H9 (cell line): Measurements from ENCODE around the gene POLN. TPM values are rescaled to one million over a fixed set of nuclear protein-coding genes. Genes with fewer than 3 reads are reported as not detected.
"Not testable (repeated sequence)": the region's sequence is repeated elsewhere in the genome, so short reads cannot be mapped to it uniquely, and the experiment has no call there.

Source experiments
- DNase-seq: peaks from one replicate; pipeline ENCODE4 v3.0.0-alpha.2; 2017
- H2AFZ ChIP-seq: one replicate; pipeline ENCODE4 v1.6.1; 2013; ENCODE audit warnings: mild to moderate bottlenecking, low read length, control low read depth, moderate library complexity
- H2AK5ac ChIP-seq: 2 replicates; pipeline ENCODE4 v1.6.1; 2013; ENCODE audit warnings: low read length, control low read depth, mixed read lengths; ENCODE audit not compliant: insufficient read length
- H2BK120ac ChIP-seq: one replicate; pipeline ENCODE4 v1.6.1; 2013; ENCODE audit warnings: low read depth, mild to moderate bottlenecking, low read length, control low read depth, inconsistent platforms; ENCODE audit not compliant: poor library complexity, severe bottlenecking
- H2BK12ac ChIP-seq: 2 replicates; pipeline ENCODE4 v1.6.1; 2013; ENCODE audit warnings: low read length, control low read depth, mixed read lengths, low read depth; ENCODE audit not compliant: insufficient read length
- H2BK15ac ChIP-seq: 2 replicates; pipeline ENCODE4 v1.6.1; 2013; ENCODE audit warnings: low read depth, low read length, control low read depth
- H2BK20ac ChIP-seq: one replicate; pipeline ENCODE4 v1.6.1; 2013; ENCODE audit warnings: low read depth, mild to moderate bottlenecking, low read length, control low read depth, inconsistent platforms; ENCODE audit not compliant: poor library complexity, severe bottlenecking
- H2BK5ac ChIP-seq: 2 replicates; pipeline ENCODE4 v1.6.1; 2013; ENCODE audit warnings: low read length, control low read depth, mixed read lengths; ENCODE audit not compliant: insufficient read length
- H3K14ac ChIP-seq: 2 replicates; pipeline ENCODE4 v1.6.1; 2013; ENCODE audit warnings: low read length, control low read depth; ENCODE audit not compliant: insufficient read depth
- H3K18ac ChIP-seq: 2 replicates; pipeline ENCODE4 v1.6.1; 2013; ENCODE audit warnings: low read depth, mild to moderate bottlenecking, mixed read lengths, low read length, control low read depth; ENCODE audit not compliant: insufficient read length
- H3K23ac ChIP-seq: 2 replicates; pipeline ENCODE4 v1.6.1; 2013; ENCODE audit warnings: low read length, control low read depth, mixed read lengths, low read depth; ENCODE audit not compliant: insufficient read length
- H3K23me2 ChIP-seq: 2 replicates; pipeline ENCODE4 v1.6.1; 2013; ENCODE audit warnings: low read depth, mild to moderate bottlenecking, mixed read lengths, low read length, control low read depth; ENCODE audit not compliant: insufficient read length, poor library complexity, severe bottlenecking
- H3K27ac ChIP-seq: 2 replicates; pipeline ENCODE4 v1.5.1; 2013; ENCODE audit warnings: low read length, control low read depth, mixed read lengths, low read depth; ENCODE audit not compliant: insufficient read length
- H3K27me3 ChIP-seq: 2 replicates; pipeline ENCODE4 v1.6.1; 2013; ENCODE audit warnings: low read length, control low read depth, inconsistent platforms; ENCODE audit not compliant: insufficient read depth
- H3K4ac ChIP-seq: 2 replicates; pipeline ENCODE4 v1.6.1; 2013; ENCODE audit warnings: low read depth, mild to moderate bottlenecking, control low read depth, inconsistent platforms, low read length, moderate library complexity
- H3K4me1 ChIP-seq: 2 replicates; pipeline ENCODE4 v1.6.1; 2013; ENCODE audit warnings: low read length, control low read depth, inconsistent platforms; ENCODE audit not compliant: insufficient read depth
- H3K4me2 ChIP-seq: 2 replicates; pipeline ENCODE4 v1.6.1; 2013; ENCODE audit warnings: low read length, control low read depth, mixed read lengths; ENCODE audit not compliant: insufficient read length, insufficient read depth
- H3K56ac ChIP-seq: 2 replicates; pipeline ENCODE4 v1.6.1; 2013; ENCODE audit warnings: low read depth, mild to moderate bottlenecking, mixed read lengths, low read length, control low read depth; ENCODE audit not compliant: insufficient read length
- H3K79me1 ChIP-seq: 2 replicates; pipeline ENCODE4 v1.6.1; 2013; ENCODE audit warnings: low read depth, mild to moderate bottlenecking, moderate library complexity, low read length, control low read depth, inconsistent platforms; ENCODE audit not compliant: insufficient read depth, poor library complexity, severe bottlenecking
- H3K79me2 ChIP-seq: 2 replicates; pipeline ENCODE4 v1.6.1; 2013; ENCODE audit warnings: low read length, control low read depth, inconsistent platforms; ENCODE audit not compliant: insufficient read depth
- H3K9ac ChIP-seq: 2 replicates; pipeline ENCODE4 v1.6.1; 2013; ENCODE audit warnings: low read length, control low read depth, mixed read lengths; ENCODE audit not compliant: insufficient read length; ENCODE audit errors: extremely low read depth
- H3K9me3 ChIP-seq: one replicate; pipeline ENCODE4 v1.6.1; 2013; ENCODE audit warnings: low read depth, low read length, inconsistent platforms; ENCODE audit not compliant: control insufficient read depth
- H3T11ph ChIP-seq: one replicate; pipeline ENCODE4 v1.6.1; 2013; ENCODE audit warnings: mild to moderate bottlenecking, low read length, control low read depth, inconsistent platforms
- H4K20me1 ChIP-seq: one replicate; pipeline ENCODE4 v1.6.1; 2013; ENCODE audit not compliant: control insufficient read depth, insufficient read length, insufficient read depth
- H4K5ac ChIP-seq: 2 replicates; pipeline ENCODE4 v1.6.1; 2013; ENCODE audit warnings: low read depth, mild to moderate bottlenecking, mixed read lengths, low read length, control low read depth; ENCODE audit not compliant: insufficient read length
- H4K8ac ChIP-seq: replicated peaks from 2 replicates; pipeline ENCODE4 v1.6.1; 2013; ENCODE audit warnings: low read length, control low read depth, mixed read lengths, low read depth; ENCODE audit not compliant: insufficient read length
- H4K91ac ChIP-seq: 2 replicates; pipeline ENCODE4 v1.6.1; 2013; ENCODE audit warnings: low read depth, mild to moderate bottlenecking, moderate library complexity, mixed read lengths, low read length, control low read depth; ENCODE audit not compliant: insufficient read length
- H3K27ac Mint-ChIP-seq, 3 experiments: 2 replicates in 2 of 3; 3 replicates in 1 of 3; pipeline ENCODE4 v1.8.0; 2020 to 2021; ENCODE audit warnings: mixed read lengths in 3 of 3, mild to moderate bottlenecking in 1 of 3, moderate library complexity in 1 of 3
- H3K27me3 Mint-ChIP-seq: 2 replicates; pipeline ENCODE4 v1.8.0; 2021; ENCODE audit warnings: low read depth, mild to moderate bottlenecking, moderate library complexity, mixed read lengths
- H3K36me3 Mint-ChIP-seq, 3 experiments: 2 replicates in 2 of 3; 3 replicates in 1 of 3; pipeline ENCODE4 v1.8.0; 2020 to 2021; ENCODE audit warnings: low read depth in 3 of 3, mixed read lengths in 3 of 3; ENCODE audit not compliant: insufficient read depth in 1 of 3
- H3K4me1 Mint-ChIP-seq, 2 experiments: 2 replicates each; pipeline ENCODE4 v1.8.0; 2020; ENCODE audit warnings: mixed read lengths in 2 of 2
- H3K4me3 Mint-ChIP-seq, 2 experiments: 2 replicates in 1 of 2; 3 replicates in 1 of 2; pipeline ENCODE4 v1.8.0; 2020 to 2021; ENCODE audit warnings: mild to moderate bottlenecking in 2 of 2, mixed read lengths in 2 of 2, moderate library complexity in 1 of 2
- H3K9me3 Mint-ChIP-seq, 2 experiments: 2 replicates in 1 of 2; 3 replicates in 1 of 2; pipeline ENCODE4 v1.8.0; 2020; ENCODE audit warnings: mild to moderate bottlenecking in 2 of 2, mixed read lengths in 2 of 2, moderate library complexity in 1 of 2
- WGBS: extraction: QIAGEN DNeasy Blood & Tissue Kit; methylation state at CpG from one replicate; pipeline ENCODE4 v1.1.7; 2013; ENCODE audit warnings: missing lambda C conversion rate, low lambda C conversion rate, mixed read lengths; ENCODE audit not compliant: insufficient read length; ENCODE audit errors: extremely low coverage; 5-methylcytosine and 5-hydroxymethylcytosine counted together
- total RNA-seq: library from RNA; stranded (reverse); gene quantifications from 2 replicates; pipeline ENCODE4 v1.2.1, GENCODE V29; 2021
- TF ChIP-seq, protein P1 (sequence below): fragments of 200-600 bp; sonication (generic); conservative IDR thresholded peaks from 3 replicates; pipeline ENCODE4 v1.8.0; 2021; ENCODE audit warnings: antibody characterized with exemption, mild to moderate bottlenecking

The POLN gene
- total RNA-seq, 1 experiment from 2014 or later = 0.74 TPM

DNA sequence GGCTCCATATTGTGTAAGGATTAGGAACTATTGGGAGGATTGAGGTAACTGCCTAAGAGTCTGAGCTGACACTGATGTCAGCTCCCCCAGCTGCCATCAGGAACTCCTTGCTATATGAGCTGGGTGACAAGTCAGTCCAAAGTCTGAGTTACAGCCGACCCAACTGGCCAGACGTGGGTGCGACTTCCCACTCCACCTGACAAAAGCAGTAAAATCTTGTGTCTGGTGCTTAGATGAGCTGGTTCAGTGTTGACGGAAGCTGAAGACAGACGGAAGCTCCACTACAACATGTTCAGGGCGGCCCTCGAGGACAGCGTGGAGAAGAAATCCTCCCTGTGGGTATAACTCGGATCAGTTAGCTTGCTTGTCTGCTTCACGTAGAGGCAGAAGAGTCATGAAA lies 205.6 kb downstream of the POLN start:
- Histone ChIP-seq H4K8ac (no peak overlapping the region), H4K5ac (no peak overlapping the region), H2BK12ac (no peak overlapping the region), H3K79me1 (no peaks in the 10 kb centered on the region), H3K27ac (no peak overlapping the region), H2AFZ (no peak overlapping the region), H3K4ac (no peak overlapping the region), H3K79me2 (no peaks in the 10 kb centered on the region), H3K23me2 (peaks cover 12% of the 10 kb centered on the region), H4K20me1 (no peaks in the 10 kb centered on the region), H3K4me1 (no peaks in the 10 kb centered on the region), H2BK15ac (no peak overlapping the region), H3K23ac (no peak overlapping the region), H2BK120ac (no peak overlapping the region), H3K9ac (no peak overlapping the region), H3K4me2 (no peak overlapping the region), H3K56ac (no peak overlapping the region), H3T11ph (no peak overlapping the region), H3K14ac (no peak overlapping the region; the same call in 1 of the 2 replicates), H2AK5ac (no peak overlapping the region), H3K18ac (no peak overlapping the region), H4K91ac (no peak overlapping the region), H2BK20ac (no peak overlapping the region), H2BK5ac (no peak overlapping the region), H3K9me3 (no peaks in the 10 kb centered on the region), H3K27me3 (peaks cover 11% of the 10 kb centered on the region; the same call in 1 of the 2 replicates)
- Mint-ChIP-seq H3K9me3 (peaks cover 0 to 4% of the 10 kb centered on the region in 2 experiments; a peak in 2 of 5 replicates), H3K4me1 (no peaks in the 10 kb centered on the region), H3K4me3 (no peak overlapping the region), H3K27me3 (peaks cover 84% of the 10 kb centered on the region), H3K27ac (no peak overlapping the region), H3K36me3 (no peaks in the 10 kb centered on the region; a peak in 1 of 7 replicates)
- DNase-seq = no peak
- TF ChIP-seq, protein P1, sequence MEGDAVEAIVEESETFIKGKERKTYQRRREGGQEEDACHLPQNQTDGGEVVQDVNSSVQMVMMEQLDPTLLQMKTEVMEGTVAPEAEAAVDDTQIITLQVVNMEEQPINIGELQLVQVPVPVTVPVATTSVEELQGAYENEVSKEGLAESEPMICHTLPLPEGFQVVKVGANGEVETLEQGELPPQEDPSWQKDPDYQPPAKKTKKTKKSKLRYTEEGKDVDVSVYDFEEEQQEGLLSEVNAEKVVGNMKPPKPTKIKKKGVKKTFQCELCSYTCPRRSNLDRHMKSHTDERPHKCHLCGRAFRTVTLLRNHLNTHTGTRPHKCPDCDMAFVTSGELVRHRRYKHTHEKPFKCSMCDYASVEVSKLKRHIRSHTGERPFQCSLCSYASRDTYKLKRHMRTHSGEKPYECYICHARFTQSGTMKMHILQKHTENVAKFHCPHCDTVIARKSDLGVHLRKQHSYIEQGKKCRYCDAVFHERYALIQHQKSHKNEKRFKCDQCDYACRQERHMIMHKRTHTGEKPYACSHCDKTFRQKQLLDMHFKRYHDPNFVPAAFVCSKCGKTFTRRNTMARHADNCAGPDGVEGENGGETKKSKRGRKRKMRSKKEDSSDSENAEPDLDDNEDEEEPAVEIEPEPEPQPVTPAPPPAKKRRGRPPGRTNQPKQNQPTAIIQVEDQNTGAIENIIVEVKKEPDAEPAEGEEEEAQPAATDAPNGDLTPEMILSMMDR = no peak
- WGBS = no CpG with 5 or more reads among the region's 10 CpGs

DNA sequence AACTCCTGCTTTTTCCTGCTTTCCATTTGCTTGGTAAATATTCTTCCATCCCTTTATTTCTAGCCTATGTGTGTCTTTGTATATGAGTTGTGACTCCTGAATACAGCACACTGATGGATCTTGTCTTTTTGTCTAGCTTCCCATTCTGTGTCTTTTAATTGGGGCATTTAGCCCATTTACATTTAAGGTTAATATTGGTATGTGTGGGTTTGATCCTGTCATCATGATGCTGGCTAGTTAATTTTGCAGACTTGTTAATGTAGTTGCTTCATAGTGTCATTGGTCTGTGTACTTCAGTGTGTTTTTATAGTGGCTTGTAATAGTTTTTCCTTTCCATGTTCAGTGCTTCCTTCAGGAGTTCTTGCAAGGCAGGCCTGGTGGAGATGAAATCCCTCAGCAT lies 210.8 kb downstream of the POLN start:
- H3K23me2 ChIP-seq, H3K79me1 ChIP-seq, H4K20me1 ChIP-seq, H3K27me3 ChIP-seq, H2BK20ac ChIP-seq, H3K36me3 Mint-ChIP-seq, H2BK15ac ChIP-seq, H2AK5ac ChIP-seq, H4K8ac ChIP-seq, H2BK120ac ChIP-seq, H3K4me1 ChIP-seq, H4K91ac ChIP-seq, H3K4me3 Mint-ChIP-seq, H3K14ac ChIP-seq, H3K4me2 ChIP-seq, H3K9me3 ChIP-seq, H3K4me1 Mint-ChIP-seq, H3K23ac ChIP-seq, H3K56ac ChIP-seq, H3T11ph ChIP-seq, H2AFZ ChIP-seq, H3K18ac ChIP-seq, H2BK12ac ChIP-seq, H2BK5ac ChIP-seq, H4K5ac ChIP-seq, H3K27ac ChIP-seq, H3K9ac ChIP-seq, DNase-seq, H3K4ac ChIP-seq, H3K27ac Mint-ChIP-seq, H3K79me2 ChIP-seq: not testable (repeated sequence)
- H3K9me3 Mint-ChIP-seq = peaks cover 15% of the 10 kb centered on the region in 2 experiments; a peak in 4 of 5 replicates
- peaks cover 89% of the 10 kb centered on the region for H3K27me3 Mint-ChIP-seq
